Hepatic stellate cell (primary cell): Measurements from ENCODE around the gene PIEZO1.

Source experiments
- DNase-seq: peaks from one replicate; pipeline ENCODE4 v3.0.0; 2011; ENCODE audit warnings: low spot score

Gene PIEZO1

GRCh38 chr16:88737298-88738150 lies 47.5 kb downstream of the PIEZO1 start:
- DNase-seq, result peak; percentile 85

- no peak for DNase-seq
Observed at GRCh38 chr16:88736496-88736895, 48.5 kb downstream of the PIEZO1 start.

- DNase-seq, result no peak
Observed at GRCh38 chr16:88736088-88736487, 48.9 kb downstream of the PIEZO1 start.

GRCh38 chr16:88735616-88736015 lies 49.4 kb downstream of the PIEZO1 start:
- DNase-seq, result no peak

GRCh38 chr16:88735121-88735520 lies 49.9 kb downstream of the PIEZO1 start:
- no peak for DNase-seq

GRCh38 chr16:88734361-88734728 lies 50.7 kb downstream of the PIEZO1 start:
- no peak for DNase-seq

GRCh38 chr16:88733630-88734360 lies 51.2 kb downstream of the PIEZO1 start:
- no peak for DNase-seq

GRCh38 chr16:88732961-88733294 lies 52.1 kb downstream of the PIEZO1 start:
- DNase-seq, result no peak

- no peak for DNase-seq
Observed at GRCh38 chr16:88732172-88732960, 52.7 kb downstream of the PIEZO1 start.

GRCh38 chr16:88731699-88732098 lies 53.3 kb downstream of the PIEZO1 start:
- peak; percentile 79 for DNase-seq

- DNase-seq, result no peak
Observed at GRCh38 chr16:88730632-88731607, 54.1 kb downstream of the PIEZO1 start.

- no peak for DNase-seq
Observed at GRCh38 chr16:88727871-88728270, 57.1 kb downstream of the PIEZO1 start.

GRCh38 chr16:88726981-88727380 lies 58.0 kb downstream of the PIEZO1 start:
- no peak for DNase-seq

- no peak for DNase-seq
Observed at GRCh38 chr16:88726408-88726749, 58.6 kb downstream of the PIEZO1 start.

GRCh38 chr16:88725609-88726407 lies 59.2 kb downstream of the PIEZO1 start:
- no peak for DNase-seq

- no peak for DNase-seq
Observed at GRCh38 chr16:88724855-88725555, 60.0 kb downstream of the PIEZO1 start.

GRCh38 chr16:88723911-88724310 lies 61.1 kb downstream of the PIEZO1 start:
- DNase-seq, result no peak

- no peak for DNase-seq
Observed at GRCh38 chr16:88723507-88723887, 61.5 kb downstream of the PIEZO1 start.

- DNase-seq, result no peak
Observed at GRCh38 chr16:88722784-88723506, 62.1 kb downstream of the PIEZO1 start.
